RWPE2 (cell line): ENCODE data around the gene CDC42BPA.

Source experiments
- ATAC-seq: fragments of 200-7000 bp; cut with Tn5 transposase; 3 replicates; pipeline ENCODE4 v1.9.1; 2021; ENCODE audit warnings: low read depth
- DNase-seq: peaks from one replicate; pipeline ENCODE4 v3.0.0-alpha.2; 2020; ENCODE audit warnings: low spot score
- H3K27ac ChIP-seq: fragments of 450-650 bp; 2 replicates; pipeline ENCODE4 v1.5.1; 2017; ENCODE audit warnings: mild to moderate bottlenecking; ENCODE audit not compliant: poor library complexity, severe bottlenecking
- H3K27me3 ChIP-seq: fragments of 250-450 bp; sonication (Bioruptor Pico); 2 replicates; pipeline ENCODE4 v1.5.1; 2021; ENCODE audit warnings: mild to moderate bottlenecking, moderate library complexity; ENCODE audit not compliant: insufficient read depth, poor library complexity, severe bottlenecking
- H3K36me3 ChIP-seq: fragments of 250-450 bp; sonication (Bioruptor Pico); 2 replicates; pipeline ENCODE4 v1.5.1; 2020; ENCODE audit warnings: low read depth, mild to moderate bottlenecking, moderate library complexity
- H3K4me1 ChIP-seq: fragments of 250-450 bp; sonication (Bioruptor Pico); 2 replicates; pipeline ENCODE4 v1.5.1; 2021; ENCODE audit warnings: mild to moderate bottlenecking, moderate library complexity; ENCODE audit not compliant: insufficient read depth, poor library complexity, severe bottlenecking
- H3K4me3 ChIP-seq: fragments of 250-450 bp; sonication (Bioruptor Pico); 2 replicates; pipeline ENCODE4 v1.5.1; 2021; ENCODE audit warnings: mild to moderate bottlenecking, moderate library complexity; ENCODE audit not compliant: severe bottlenecking
- H3K9me3 ChIP-seq: fragments of 250-450 bp; sonication (Bioruptor Pico); 2 replicates; pipeline ENCODE4 v1.5.1; 2021; ENCODE audit warnings: mild to moderate bottlenecking, moderate library complexity; ENCODE audit not compliant: severe bottlenecking
- TF ChIP-seq, protein P1 (sequence below): fragments of 450-650 bp; IDR thresholded peaks from one replicate; pipeline ENCODE4 v1.5.1; 2017; ENCODE audit warnings: mild to moderate bottlenecking, moderate library complexity; ENCODE audit not compliant: poor library complexity, severe bottlenecking

Gene CDC42BPA

GRCh38 chr1:226949401-226949800 is 368.9 kb downstream of the CDC42BPA start:
- Histone ChIP-seq H3K27ac (no peak overlapping the region), H3K9me3 (no peaks in the 10 kb centered on the region), H3K27me3 (no peaks in the 10 kb centered on the region), H3K36me3 (no peaks in the 10 kb centered on the region), H3K4me3 (no peak overlapping the region), H3K4me1 (no peaks in the 10 kb centered on the region)
- DNase-seq (no peak), ATAC-seq (no peak)
- TF ChIP-seq, protein P1, sequence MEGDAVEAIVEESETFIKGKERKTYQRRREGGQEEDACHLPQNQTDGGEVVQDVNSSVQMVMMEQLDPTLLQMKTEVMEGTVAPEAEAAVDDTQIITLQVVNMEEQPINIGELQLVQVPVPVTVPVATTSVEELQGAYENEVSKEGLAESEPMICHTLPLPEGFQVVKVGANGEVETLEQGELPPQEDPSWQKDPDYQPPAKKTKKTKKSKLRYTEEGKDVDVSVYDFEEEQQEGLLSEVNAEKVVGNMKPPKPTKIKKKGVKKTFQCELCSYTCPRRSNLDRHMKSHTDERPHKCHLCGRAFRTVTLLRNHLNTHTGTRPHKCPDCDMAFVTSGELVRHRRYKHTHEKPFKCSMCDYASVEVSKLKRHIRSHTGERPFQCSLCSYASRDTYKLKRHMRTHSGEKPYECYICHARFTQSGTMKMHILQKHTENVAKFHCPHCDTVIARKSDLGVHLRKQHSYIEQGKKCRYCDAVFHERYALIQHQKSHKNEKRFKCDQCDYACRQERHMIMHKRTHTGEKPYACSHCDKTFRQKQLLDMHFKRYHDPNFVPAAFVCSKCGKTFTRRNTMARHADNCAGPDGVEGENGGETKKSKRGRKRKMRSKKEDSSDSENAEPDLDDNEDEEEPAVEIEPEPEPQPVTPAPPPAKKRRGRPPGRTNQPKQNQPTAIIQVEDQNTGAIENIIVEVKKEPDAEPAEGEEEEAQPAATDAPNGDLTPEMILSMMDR: no peak

DNA sequence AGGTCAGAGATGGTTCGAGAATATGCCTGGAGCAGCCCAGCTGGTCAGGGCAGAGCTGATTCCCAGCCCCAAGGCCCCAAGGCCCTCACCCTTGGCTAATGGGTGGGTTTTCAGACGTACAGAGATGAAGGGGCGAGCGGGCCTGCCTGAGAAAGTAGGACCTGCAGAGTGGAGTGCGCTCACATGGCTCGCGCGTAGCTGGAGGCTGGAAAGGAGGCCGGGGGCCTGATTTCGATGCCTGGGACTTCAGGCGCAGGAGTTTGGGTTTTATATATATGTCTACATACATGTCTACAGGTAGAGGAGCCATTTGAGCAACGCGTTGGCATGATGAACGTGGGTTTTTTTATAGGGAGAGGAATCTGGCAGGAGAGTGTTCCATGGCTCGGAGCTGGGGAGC is 369.3 kb downstream of the CDC42BPA start:
- no peak for DNase-seq
- Histone ChIP-seq H3K9me3 (no peaks in the 10 kb centered on the region), H3K4me1 (no peaks in the 10 kb centered on the region)

GRCh38 chr1:226948480-226948879 is 369.8 kb downstream of the CDC42BPA start:
- no peaks in the 10 kb centered on the region for H3K36me3 ChIP-seq
- ATAC-seq (no peak), DNase-seq (no peak)
- H3K27ac ChIP-seq: no peak overlapping the region
- TF ChIP-seq, protein P1: no peak
- H3K4me1 ChIP-seq: no peaks in the 10 kb centered on the region
- no peaks in the 10 kb centered on the region for H3K9me3 ChIP-seq
- no peaks in the 10 kb centered on the region for H3K27me3 ChIP-seq
- H3K4me3 ChIP-seq: no peak overlapping the region

More for the DNA sequence above, 369.3 kb downstream of the CDC42BPA start:
- Histone ChIP-seq H3K27ac (no peak overlapping the region), H3K36me3 (no peaks in the 10 kb centered on the region), H3K4me3 (no peak overlapping the region), H3K27me3 (no peaks in the 10 kb centered on the region)
- no peak for ATAC-seq
- TF ChIP-seq, protein P1: no peak

DNA sequence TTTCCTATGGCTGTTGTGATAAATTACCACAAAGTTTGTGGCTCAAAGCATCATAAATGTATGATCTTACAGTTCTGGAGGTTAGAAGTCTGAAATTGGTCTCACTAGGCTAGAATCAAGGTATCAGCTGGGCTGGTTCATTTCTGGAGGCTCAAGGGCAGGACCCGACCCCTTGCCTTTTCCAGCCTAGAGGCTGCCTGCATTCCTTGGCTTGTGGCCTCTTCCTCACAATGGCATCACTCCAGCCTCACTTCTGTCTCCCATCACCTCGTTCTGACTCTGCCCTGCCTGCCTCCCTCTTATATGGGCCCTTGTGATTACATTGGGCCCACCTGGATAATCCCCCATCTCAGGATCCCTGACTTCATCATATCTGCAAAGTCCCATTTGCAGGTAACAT is 370.2 kb downstream of the CDC42BPA start:
- H3K27ac ChIP-seq: no peak overlapping the region
- ATAC-seq (no peak), DNase-seq (no peak)
- no peak overlapping the region for H3K4me3 ChIP-seq
- TF ChIP-seq, protein P1: no peak
- no peaks in the 10 kb centered on the region for H3K9me3 ChIP-seq
- H3K4me1 ChIP-seq: no peaks in the 10 kb centered on the region
- H3K27me3 ChIP-seq: no peaks in the 10 kb centered on the region
- H3K36me3 ChIP-seq: no peaks in the 10 kb centered on the region

DNA sequence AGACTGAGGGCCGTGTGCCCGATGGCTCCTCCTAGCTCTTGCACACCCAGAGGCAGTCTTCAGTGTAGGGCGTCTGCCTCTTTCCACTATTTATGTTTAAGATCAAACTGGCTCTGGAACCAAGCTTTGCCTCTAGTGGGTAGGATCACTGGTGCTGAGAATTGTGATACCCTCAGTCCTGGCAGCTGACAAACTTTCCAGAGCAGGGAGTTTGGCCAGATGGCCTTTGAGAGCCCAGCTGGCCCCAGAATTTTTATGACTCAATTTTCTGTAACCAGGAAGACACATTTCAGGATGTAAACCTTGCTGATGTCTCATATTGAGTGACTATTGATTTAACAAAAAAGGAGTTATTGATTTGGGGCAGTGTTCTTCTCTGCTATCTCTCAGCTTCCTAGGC is 371.5 kb downstream of the CDC42BPA start:
- no peak overlapping the region for H3K4me3 ChIP-seq
- no peak overlapping the region for H3K27ac ChIP-seq
- TF ChIP-seq, protein P1: no peak
- no peaks in the 10 kb centered on the region for H3K36me3 ChIP-seq
- no peak for ATAC-seq
- no peak for DNase-seq
- H3K4me1 ChIP-seq: no peaks in the 10 kb centered on the region
- no peaks in the 10 kb centered on the region for H3K27me3 ChIP-seq
- no peaks in the 10 kb centered on the region for H3K9me3 ChIP-seq
